Measurements from ENCODE around the gene TEX13D. TPM values are rescaled to one million over a fixed set of nuclear protein-coding genes. Genes with fewer than 3 reads are reported as not detected.

TEX13D gene
- total RNA-seq, 3 donors from 2014 or later (not counting 1 experiment from before 2014, with no cell fraction given), result 0.32 TPM; not detected in 2

DNA sequence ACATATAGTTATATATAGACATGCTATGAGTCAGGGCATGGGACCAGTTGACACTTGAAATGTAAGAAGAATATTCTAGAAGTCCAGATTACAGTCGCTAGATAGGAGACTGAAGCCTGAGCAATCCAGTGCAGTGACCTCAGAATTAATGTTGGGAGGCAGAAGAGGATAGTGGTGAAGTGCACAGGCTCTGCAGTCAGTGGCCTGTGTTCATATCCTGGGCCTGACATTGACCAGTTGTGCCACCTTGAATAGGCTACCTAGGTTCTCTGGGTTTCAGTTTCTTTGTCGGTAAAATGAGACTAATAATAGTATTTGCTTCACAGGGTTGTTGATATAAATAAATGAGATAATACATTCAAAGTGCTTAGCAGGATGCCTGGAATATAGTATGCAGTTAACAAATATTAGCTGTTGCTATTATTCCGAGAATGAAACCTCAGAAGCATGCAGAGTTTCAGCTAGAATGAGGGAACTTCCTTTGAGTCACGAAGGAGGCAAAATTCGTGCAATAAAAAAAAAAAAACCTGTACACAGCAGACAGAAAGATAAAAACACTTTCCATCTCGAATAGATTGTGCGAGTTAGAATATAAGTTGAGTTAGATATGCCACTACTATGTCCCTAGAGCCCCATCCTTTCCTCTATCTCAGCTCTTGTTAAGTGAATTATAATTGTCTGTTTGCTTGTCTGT, 9.9 kb downstream of the TEX13D start:
- Mint-ChIP-seq H3K27ac (peak overlapping the region; percentile 94 to 95), H3K4me3 (peak overlapping the region; percentile 55), H3K9me3 (no peaks in the 10 kb centered on the region), H3K27me3 (ENCODE audit: low read depth in 2 of 2) (no peaks in the 10 kb centered on the region), H3K4me1 (peaks cover 53 to 58% of the 10 kb centered on the region in 2 donors), H3K36me3 (no peaks in the 10 kb centered on the region)
- DNase-seq (peak in 1 of 2 donors; percentile 60), ATAC-seq (peak; percentile 24 to 64 (median 36))
- intact Hi-C loops (cut with micrococcal nuclease), result loop anchor here (5.0 to 10.0 kb wide), 2 partner anchors 278 to 380 kb away; partner anchors contain the start of gene STAG2
- H3K36me3 ChIP-seq (ENCODE audit: control insufficient read depth, insufficient read depth, low read length), result no peaks in the 10 kb centered on the region
- no peaks in the 10 kb centered on the region for H3K27me3 ChIP-seq (ENCODE audit: control insufficient read depth, insufficient read depth, low read length)
- TF ChIP-seq, protein P1, sequence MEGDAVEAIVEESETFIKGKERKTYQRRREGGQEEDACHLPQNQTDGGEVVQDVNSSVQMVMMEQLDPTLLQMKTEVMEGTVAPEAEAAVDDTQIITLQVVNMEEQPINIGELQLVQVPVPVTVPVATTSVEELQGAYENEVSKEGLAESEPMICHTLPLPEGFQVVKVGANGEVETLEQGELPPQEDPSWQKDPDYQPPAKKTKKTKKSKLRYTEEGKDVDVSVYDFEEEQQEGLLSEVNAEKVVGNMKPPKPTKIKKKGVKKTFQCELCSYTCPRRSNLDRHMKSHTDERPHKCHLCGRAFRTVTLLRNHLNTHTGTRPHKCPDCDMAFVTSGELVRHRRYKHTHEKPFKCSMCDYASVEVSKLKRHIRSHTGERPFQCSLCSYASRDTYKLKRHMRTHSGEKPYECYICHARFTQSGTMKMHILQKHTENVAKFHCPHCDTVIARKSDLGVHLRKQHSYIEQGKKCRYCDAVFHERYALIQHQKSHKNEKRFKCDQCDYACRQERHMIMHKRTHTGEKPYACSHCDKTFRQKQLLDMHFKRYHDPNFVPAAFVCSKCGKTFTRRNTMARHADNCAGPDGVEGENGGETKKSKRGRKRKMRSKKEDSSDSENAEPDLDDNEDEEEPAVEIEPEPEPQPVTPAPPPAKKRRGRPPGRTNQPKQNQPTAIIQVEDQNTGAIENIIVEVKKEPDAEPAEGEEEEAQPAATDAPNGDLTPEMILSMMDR (IDR thresholded peaks at IDR 0.05), result no peak
- peaks cover 24% of the 10 kb centered on the region for H3K4me1 ChIP-seq (ENCODE audit: control insufficient read depth, insufficient read depth, low read length)
- 43% methylated on average over 2 of the region's 7 CpGs for WGBS (ENCODE audit: insufficient coverage)
- H3K27ac ChIP-seq (ENCODE audit: low read length), result peak overlapping the region; percentile 86
- H3K4me3 ChIP-seq (ENCODE audit: low read length), result no peak overlapping the region
- H3K9me3 ChIP-seq (ENCODE audit: control insufficient read depth, insufficient read depth, low read length), result no peaks in the 10 kb centered on the region

- peaks cover 23% of the 10 kb centered on the region for H3K4me1 ChIP-seq (ENCODE audit: control insufficient read depth, insufficient read depth, low read length)
- H3K36me3 ChIP-seq (ENCODE audit: control insufficient read depth, insufficient read depth, low read length), result no peaks in the 10 kb centered on the region
- peak overlapping the region; percentile 94 to 95 for H3K27ac Mint-ChIP-seq
- H3K27me3 ChIP-seq (ENCODE audit: control insufficient read depth, insufficient read depth, low read length), result no peaks in the 10 kb centered on the region
- H3K27me3 Mint-ChIP-seq (ENCODE audit: low read depth in 2 of 2), result no peaks in the 10 kb centered on the region
- peak overlapping the region; percentile 55 for H3K4me3 Mint-ChIP-seq
- no peaks in the 10 kb centered on the region for H3K36me3 Mint-ChIP-seq
- ATAC-seq, result peak; percentile 27 to 63 (median 63)
- intact Hi-C loops (cut with micrococcal nuclease), result loop anchor here (5.0 to 10.0 kb wide), 2 partner anchors 278 to 381 kb away; partner anchors contain the start of gene STAG2
- no peak overlapping the region for H3K4me3 ChIP-seq (ENCODE audit: low read length)
- TF ChIP-seq, protein P1 (IDR thresholded peaks at IDR 0.05), result no peak
- no peaks in the 10 kb centered on the region for H3K9me3 ChIP-seq (ENCODE audit: control insufficient read depth, insufficient read depth, low read length)
- H3K9me3 Mint-ChIP-seq, result no peaks in the 10 kb centered on the region
- H3K4me1 Mint-ChIP-seq, result peaks cover 53 to 62% of the 10 kb centered on the region in 2 donors
- peak in 1 of 2 donors; percentile 57 for DNase-seq
- H3K27ac ChIP-seq (ENCODE audit: low read length), result peak overlapping the region; percentile 86
Measured at GRCh38 chrX:124343016-124343415, 10.6 kb downstream of the TEX13D start.

DNA sequence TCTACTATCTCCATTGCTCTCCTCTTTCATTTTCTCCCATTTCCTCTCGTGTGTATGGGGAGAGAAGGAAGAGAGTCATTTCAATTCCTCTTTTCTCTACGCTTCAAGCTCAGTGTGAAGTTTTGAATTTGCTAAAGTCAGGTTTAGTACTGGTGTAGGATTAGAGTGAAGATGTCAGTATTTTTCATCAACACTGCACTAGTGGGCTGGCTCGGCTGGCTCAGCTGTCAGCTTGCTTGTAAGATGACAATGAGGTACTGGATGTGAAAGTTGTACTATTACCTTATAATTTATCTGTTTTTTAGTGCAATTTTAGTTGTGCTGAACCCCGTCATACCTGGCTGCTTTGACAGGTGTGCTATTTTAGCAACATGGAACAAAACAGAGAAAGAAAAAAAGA, 11.8 kb downstream of the TEX13D start:
- H3K4me3 ChIP-seq (ENCODE audit: low read length), result no peak overlapping the region
- no peaks in the 10 kb centered on the region for H3K27me3 ChIP-seq (ENCODE audit: control insufficient read depth, insufficient read depth, low read length)
- peaks cover 60 to 67% of the 10 kb centered on the region in 2 donors for H3K4me1 Mint-ChIP-seq
- H3K27ac Mint-ChIP-seq, result peak overlapping the region; percentile 94 to 95
- H3K36me3 Mint-ChIP-seq, result no peaks in the 10 kb centered on the region
- TF ChIP-seq, protein P1 (IDR thresholded peaks at IDR 0.05), result no peak
- intact Hi-C loops (cut with micrococcal nuclease), result loop anchor here (5.0 to 10.0 kb wide), 2 partner anchors 279 to 382 kb away; partner anchors contain the start of gene STAG2
- H3K4me1 ChIP-seq (ENCODE audit: control insufficient read depth, insufficient read depth, low read length), result peaks cover 17% of the 10 kb centered on the region
- peak overlapping the region; percentile 86 for H3K27ac ChIP-seq (ENCODE audit: low read length)
- no peaks in the 10 kb centered on the region for H3K9me3 Mint-ChIP-seq
- peak overlapping the region; percentile 52 for H3K4me3 Mint-ChIP-seq
- no peak for DNase-seq
- WGBS (ENCODE audit: insufficient coverage), result 20% methylated on average over 1 of the region's 4 CpGs
- no peaks in the 10 kb centered on the region for H3K27me3 Mint-ChIP-seq (ENCODE audit: low read depth in 2 of 2)
- H3K9me3 ChIP-seq (ENCODE audit: control insufficient read depth, insufficient read depth, low read length), result no peaks in the 10 kb centered on the region
- H3K36me3 ChIP-seq (ENCODE audit: control insufficient read depth, insufficient read depth, low read length), result no peaks in the 10 kb centered on the region
- no peak for ATAC-seq
